Gastroesophageal sphincter (tissue), 3 donors: Measurements from ENCODE around the gene GAS2.

Experiments used
- POLR2A ChIP-seq, 2 donors: fragments of 450-650 bp; IDR thresholded peaks; one replicate each; pipeline ENCODE4 v1.6.1; 2017; ENCODE audit warnings: antibody characterized with exemption in 2 of 2, mild to moderate bottlenecking in 2 of 2, moderate library complexity in 1 of 2
- TF ChIP-seq, protein P1 (sequence below), 4 experiments: fragments of 200-600 bp in 2 of 4; fragments of 450-650 bp in 2 of 4; sonication (generic) in 1 of 4; IDR thresholded peaks; one replicate each; pipeline ENCODE4 v1.5.1; 2017 to 2019; ENCODE audit warnings: antibody characterized with exemption in 4 of 4, mild to moderate bottlenecking in 2 of 4, moderate library complexity in 2 of 4

DNA sequence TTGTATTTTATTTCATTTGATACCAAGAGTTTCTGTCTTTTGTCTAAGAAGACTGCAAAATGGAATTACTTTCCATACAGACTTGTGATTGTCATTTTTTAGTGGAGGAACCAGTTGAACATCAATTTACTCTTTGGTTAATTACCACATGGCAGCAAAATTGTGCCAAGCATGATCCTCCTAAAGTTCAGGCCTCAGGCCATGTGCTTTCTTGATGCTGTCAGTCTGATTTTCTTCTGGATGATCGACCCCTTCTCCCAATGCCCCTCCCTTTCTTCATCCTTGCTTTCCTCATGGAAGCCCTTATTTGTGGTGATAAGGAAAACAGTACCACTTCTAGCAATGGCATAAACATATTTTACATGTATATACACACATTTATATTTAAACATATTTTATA lies 87.0 kb downstream of the GAS2 start:
- no peak for TF ChIP-seq POLR2A (IDR thresholded peaks at IDR 0.05)
- TF ChIP-seq, protein P1, sequence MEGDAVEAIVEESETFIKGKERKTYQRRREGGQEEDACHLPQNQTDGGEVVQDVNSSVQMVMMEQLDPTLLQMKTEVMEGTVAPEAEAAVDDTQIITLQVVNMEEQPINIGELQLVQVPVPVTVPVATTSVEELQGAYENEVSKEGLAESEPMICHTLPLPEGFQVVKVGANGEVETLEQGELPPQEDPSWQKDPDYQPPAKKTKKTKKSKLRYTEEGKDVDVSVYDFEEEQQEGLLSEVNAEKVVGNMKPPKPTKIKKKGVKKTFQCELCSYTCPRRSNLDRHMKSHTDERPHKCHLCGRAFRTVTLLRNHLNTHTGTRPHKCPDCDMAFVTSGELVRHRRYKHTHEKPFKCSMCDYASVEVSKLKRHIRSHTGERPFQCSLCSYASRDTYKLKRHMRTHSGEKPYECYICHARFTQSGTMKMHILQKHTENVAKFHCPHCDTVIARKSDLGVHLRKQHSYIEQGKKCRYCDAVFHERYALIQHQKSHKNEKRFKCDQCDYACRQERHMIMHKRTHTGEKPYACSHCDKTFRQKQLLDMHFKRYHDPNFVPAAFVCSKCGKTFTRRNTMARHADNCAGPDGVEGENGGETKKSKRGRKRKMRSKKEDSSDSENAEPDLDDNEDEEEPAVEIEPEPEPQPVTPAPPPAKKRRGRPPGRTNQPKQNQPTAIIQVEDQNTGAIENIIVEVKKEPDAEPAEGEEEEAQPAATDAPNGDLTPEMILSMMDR (IDR thresholded peaks at IDR 0.05): no peak
